Upper lobe of right lung (tissue), 1 donor: Measurements from ENCODE around the gene TMEM44. TPM values are rescaled to one million over a fixed set of nuclear protein-coding genes. Genes with fewer than 3 reads are reported as not detected.
A peak's percentile ranks its signal among the peaks of the same experiment; 100 is the strongest.

Source experiments
- ATAC-seq: fragments of 200-7000 bp; cut with Tn5 transposase; one replicate; pipeline ENCODE4 v1.9.1; 2020; ENCODE audit warnings: mild to moderate bottlenecking, moderate library complexity
- DNase-seq: peaks from one replicate; pipeline ENCODE4 v3.0.0-alpha.2; 2020
- H3K27ac ChIP-seq: fragments of 200-600 bp; one replicate; pipeline ENCODE4 v1.8.0; 2022
- H3K27me3 ChIP-seq: fragments of 200-600 bp; one replicate; pipeline ENCODE4 v1.8.0; 2022; ENCODE audit warnings: mild to moderate bottlenecking
- H3K36me3 ChIP-seq: fragments of 200-600 bp; one replicate; pipeline ENCODE4 v1.8.0; 2022
- H3K4me1 ChIP-seq: fragments of 200-600 bp; one replicate; pipeline ENCODE4 v1.8.0; 2022
- H3K4me3 ChIP-seq: fragments of 200-600 bp; one replicate; pipeline ENCODE4 v1.8.0; 2022; ENCODE audit warnings: mild to moderate bottlenecking
- H3K9me3 ChIP-seq: fragments of 200-600 bp; one replicate; pipeline ENCODE4 v1.8.0; 2022
- CTCF ChIP-seq: fragments of 200-600 bp; IDR thresholded peaks from one replicate; pipeline ENCODE4 v1.8.0; 2022; ENCODE audit warnings: antibody characterized with exemption
- intact Hi-C: fragments of 100-400 bp; cut with DNase I; formaldehyde crosslinking; loops from one replicate; pipeline ENCODE4 v1.11.0; 2022
- total RNA-seq: library from RNA; stranded (reverse); fragmentation: NEBNext Ultra II Directional; extraction: Animal tissue kit (Norgen Biotek cat#: 25700); gene quantifications from one replicate; pipeline ENCODE4 v1.2.1, GENCODE V29; 2021
- donor health status: DM: no; HTN: yes; CAD: no; lungs with severe emphysema.

TMEM44 gene
- total RNA-seq, 1 donor from 2014 or later = 25.3 TPM

DNA sequence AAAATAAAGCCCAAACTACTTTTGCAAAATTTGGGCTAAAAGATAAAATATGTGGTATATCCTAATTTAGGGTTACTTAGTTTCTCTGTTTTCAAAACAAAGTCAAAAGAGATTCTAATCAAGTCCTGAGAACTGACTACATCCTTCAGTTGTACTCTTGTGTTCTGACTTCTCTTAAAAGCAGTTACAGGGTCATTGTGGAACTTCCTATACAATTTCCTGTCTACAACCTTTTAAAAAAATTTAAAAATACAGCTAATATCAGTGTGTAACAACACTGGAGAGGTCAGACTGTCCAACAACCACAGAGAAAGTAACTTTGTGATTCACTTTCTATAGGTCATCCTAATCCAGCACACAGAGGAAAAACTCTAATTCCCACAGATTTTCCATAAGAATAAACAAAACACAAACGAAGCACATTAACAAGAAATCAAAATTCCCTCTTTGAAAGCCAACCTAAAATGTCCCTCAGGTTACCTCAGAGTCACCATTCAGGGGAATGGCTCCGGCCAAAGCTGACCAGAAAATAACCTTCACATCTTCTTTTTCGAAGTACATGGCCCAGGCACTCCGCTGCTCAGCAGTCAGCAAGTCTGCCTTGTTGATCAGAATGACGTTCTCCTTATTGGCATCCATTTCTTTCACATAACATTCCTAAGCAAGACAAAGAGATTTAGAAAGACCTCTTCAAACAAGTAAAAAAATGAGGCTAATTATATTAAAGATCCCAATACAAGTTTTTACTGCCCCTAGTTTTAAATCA is 25.4 kb upstream of the TMEM44 start:
- DNase-seq (no peak), ATAC-seq (no peak)
- Histone ChIP-seq H3K36me3 (peaks cover 69% of the 10 kb centered on the region), H3K4me1 (peaks cover 11% of the 10 kb centered on the region), H3K4me3 (no peak overlapping the region), H3K9me3 (no peaks in the 10 kb centered on the region), H3K27ac (peak overlapping the region; percentile 42), H3K27me3 (no peaks in the 10 kb centered on the region)
- intact Hi-C loops = no loop called here
- TF ChIP-seq CTCF = no peak

DNA sequence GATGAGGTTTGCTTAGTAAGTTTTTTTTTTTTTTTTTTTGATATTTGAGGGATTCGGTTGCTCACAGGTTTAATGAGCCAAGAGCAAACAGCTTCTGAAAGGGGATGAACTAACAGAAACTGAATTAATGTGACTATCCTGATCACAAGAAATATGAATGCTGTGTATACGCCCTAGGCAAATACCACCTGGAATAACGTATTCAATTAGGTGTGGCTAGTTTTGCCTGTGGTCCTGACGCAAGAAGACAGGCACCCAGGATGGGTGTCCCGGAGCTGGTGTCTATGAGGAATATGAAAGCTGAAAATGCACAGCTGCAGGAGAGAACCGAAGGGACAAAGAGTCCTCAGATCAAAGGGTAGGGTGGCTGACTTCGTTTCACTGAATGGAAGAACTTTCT is 24.2 kb upstream of the TMEM44 start:
- intact Hi-C loops = no loop called here
- Histone ChIP-seq H3K4me3 (no peak overlapping the region), H3K27me3 (no peaks in the 10 kb centered on the region), H3K4me1 (peaks cover 11% of the 10 kb centered on the region), H3K9me3 (no peaks in the 10 kb centered on the region), H3K27ac (no peak overlapping the region), H3K36me3 (peaks cover 75% of the 10 kb centered on the region)
- no peak for TF ChIP-seq CTCF
- ATAC-seq = no peak
- DNase-seq = no peak

- peaks cover 84% of the 10 kb centered on the region for H3K36me3 ChIP-seq
- no peak overlapping the region for H3K27ac ChIP-seq
- H3K27me3 ChIP-seq = no peaks in the 10 kb centered on the region
- DNase-seq = no peak
- H3K9me3 ChIP-seq = no peaks in the 10 kb centered on the region
- no peak for ATAC-seq
- no peak for TF ChIP-seq CTCF
- no peak overlapping the region for H3K4me3 ChIP-seq
- intact Hi-C loops = no loop called here
- no peaks in the 10 kb centered on the region for H3K4me1 ChIP-seq
These were observed 21.2 kb upstream of the TMEM44 start for GRCh38 chr3:194654443-194654842.

- H3K4me3 ChIP-seq = no peak overlapping the region
- DNase-seq (no peak), ATAC-seq (no peak)
- no peak for TF ChIP-seq CTCF
- intact Hi-C loops = no loop called here
- H3K27ac ChIP-seq = no peak overlapping the region
- H3K4me1 ChIP-seq = no peaks in the 10 kb centered on the region
- H3K27me3 ChIP-seq = no peaks in the 10 kb centered on the region
- H3K36me3 ChIP-seq = peaks cover 95% of the 10 kb centered on the region
- H3K9me3 ChIP-seq = no peaks in the 10 kb centered on the region
These were observed 14.5 kb upstream of the TMEM44 start for GRCh38 chr3:194647747-194648146.

DNA sequence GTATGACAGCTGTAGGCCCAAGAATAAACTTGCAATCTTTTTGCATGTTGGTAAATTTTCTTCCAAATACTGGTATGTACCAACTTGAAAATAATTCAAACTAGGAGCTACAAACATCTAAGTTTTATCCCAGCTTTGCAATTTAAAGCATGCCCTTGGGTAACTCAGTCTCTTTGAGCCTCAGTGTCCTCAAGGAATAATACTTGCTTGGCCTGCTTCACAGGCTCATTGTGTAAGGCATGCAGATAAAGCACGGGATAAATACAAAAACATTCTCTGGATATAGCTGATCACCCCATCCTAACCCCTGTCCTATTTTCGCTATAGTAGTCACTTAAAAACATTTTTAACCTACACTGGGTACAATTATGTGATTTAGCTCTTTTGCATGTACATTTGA is 9.6 kb upstream of the TMEM44 start:
- H3K27ac ChIP-seq = no peak overlapping the region
- peaks cover 74% of the 10 kb centered on the region for H3K36me3 ChIP-seq
- DNase-seq = no peak
- H3K4me1 ChIP-seq = peaks cover 3% of the 10 kb centered on the region
- no peaks in the 10 kb centered on the region for H3K9me3 ChIP-seq
- ATAC-seq = no peak
- H3K27me3 ChIP-seq = no peaks in the 10 kb centered on the region
- intact Hi-C loops = no loop called here
- H3K4me3 ChIP-seq = no peak overlapping the region
- TF ChIP-seq CTCF = no peak
